NCI-H2171 (cell line): ENCODE measurements around the gene IFT22.
"Not testable (repeated sequence)": the region's sequence is repeated elsewhere in the genome, so short reads cannot be mapped to it uniquely, and the experiment has no call there.

Experiments
- DNase-seq: peaks from one replicate; lab custom pipeline; 2025; lab: John Stamatoyannopoulos, UW

The IFT22 gene

DNA sequence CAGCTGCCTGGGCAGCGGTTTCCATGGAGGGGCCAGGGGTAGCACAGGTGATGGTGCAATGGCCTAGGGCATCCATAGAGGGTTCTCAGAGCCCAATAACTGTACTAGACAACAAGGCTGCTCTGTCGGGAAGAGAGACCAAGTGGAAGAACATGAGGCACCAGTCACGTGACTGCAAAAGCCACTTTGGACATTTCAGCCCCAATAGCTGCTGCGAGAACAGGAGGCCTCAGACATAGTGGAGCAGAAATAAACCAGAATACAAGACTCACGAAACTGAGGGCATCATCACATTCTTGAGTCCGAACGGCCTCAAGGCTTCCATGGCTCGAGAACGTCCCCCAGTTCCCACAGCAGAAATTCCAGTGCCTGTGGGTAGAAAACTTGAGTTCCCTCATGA, 44.5 kb downstream of the IFT22 start:
- DNase-seq, result no peak

DNA sequence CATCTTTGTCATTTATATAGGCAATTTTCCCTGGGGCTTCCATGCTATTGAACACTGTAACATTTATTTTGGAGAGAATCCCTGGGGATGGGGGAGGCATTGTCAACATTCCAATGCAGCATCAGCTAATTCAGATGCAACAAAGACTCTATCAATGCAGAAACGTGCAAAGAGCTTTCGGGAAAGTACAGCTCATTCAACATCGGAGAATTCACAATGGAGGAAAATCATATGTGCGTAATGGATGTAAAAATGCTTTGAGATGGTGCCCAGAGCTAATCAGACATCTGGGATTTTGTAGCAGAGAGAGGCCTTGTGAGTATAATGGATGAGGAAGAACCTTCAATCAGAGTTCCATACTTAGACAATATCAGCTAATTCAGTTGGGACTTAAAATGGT, 48.4 kb downstream of the IFT22 start:
- DNase-seq, result no peak

DNA sequence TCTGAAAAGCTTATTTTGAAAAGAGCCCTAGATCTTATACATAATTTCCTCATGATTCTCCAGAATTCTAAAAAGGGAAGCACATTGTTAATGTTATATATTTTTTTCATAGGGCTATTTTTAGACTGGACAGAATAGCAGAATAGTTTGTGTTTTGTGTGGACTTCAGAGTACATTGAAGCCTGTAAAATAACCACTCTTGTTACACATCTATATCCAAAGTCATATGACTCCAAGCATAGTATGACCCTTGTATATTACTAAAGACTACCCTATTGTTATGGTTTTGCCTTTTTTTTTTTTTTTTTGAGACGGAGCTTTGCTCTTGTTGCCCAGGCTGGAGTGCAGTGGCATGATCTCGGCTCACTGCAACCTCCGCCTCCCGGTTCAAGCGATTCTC, 50.6 kb downstream of the IFT22 start:
- no peak for DNase-seq

DNA sequence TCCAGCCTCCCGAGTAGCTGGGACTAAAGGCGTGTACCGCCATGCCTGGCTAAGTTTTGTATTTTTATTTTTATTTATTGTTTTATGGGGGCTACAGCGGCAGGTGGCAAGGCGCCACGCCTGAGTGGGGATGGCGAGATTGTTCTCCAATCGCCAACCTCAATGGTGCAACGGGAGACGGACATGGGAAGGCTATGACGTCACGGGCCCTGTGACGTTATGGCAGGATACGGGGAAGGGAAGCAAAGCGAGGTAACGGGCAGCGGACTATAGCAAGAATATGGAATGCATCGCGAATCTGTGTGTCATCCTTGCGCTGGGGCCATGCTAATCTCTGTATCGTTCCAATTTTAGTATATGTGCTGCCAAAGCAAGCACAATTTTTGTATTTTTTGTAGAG, 51.9 kb downstream of the IFT22 start:
- DNase-seq, result no peak

- DNase-seq, result no peak
Observed at GRCh38 chr7:101265622-101266516, 55.7 kb downstream of the IFT22 start.

DNA sequence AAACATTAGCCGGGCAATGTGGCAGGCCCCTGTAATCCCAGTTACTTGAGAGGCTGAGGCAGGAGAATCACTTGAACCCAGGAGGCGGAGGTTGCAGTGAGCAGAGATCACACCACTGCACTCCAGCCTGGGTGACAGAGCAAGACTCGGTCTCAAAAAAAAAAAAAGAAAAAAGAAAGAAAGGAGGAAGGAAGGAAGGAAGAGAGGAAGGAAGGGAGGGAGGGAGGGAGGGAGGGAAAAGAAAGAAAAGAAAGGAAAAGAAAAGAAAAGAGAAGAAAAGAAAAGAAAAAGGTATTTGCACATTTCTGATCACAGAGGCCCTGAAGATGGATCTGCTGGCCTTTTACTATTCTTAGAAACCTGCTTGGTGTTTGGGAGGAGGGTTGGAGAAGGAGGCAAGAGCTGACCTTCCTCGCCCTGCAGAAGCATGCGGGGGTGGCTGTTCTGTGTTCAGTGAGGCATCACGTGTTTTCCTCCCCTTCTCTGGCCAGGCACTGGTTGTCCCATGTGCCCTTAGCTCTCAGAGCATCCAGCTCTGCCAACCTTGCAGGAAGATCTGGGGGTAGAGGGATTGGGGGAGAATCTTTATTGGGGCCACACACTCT, 57.4 kb downstream of the IFT22 start:
- not testable (repeated sequence) for DNase-seq
